ENCODE results near the gene VPS4A.

The VPS4A gene

GRCh38 chr16:69310653-69311532 is at the start of gene VPS4A:
Gene VPS4A, plus strand, starts transcription at chr16:69311350. Its CDS starts 162 bp downstream, at chr16:69311512.
- Histone ChIP-seq H3K4me3 (ENCODE audit: insufficient read length, low read depth) (peak within 1 kb of the TSS; percentile 89), H3K36me3 (ENCODE audit: insufficient read depth, insufficient read length, low read length) (peaks cover 30% of the 10 kb centered on the region), H3K9ac (ENCODE audit: insufficient read length, low read depth) (peak within 1 kb of the TSS; percentile 94), H3K4me1 (ENCODE audit: insufficient read depth, insufficient read length) (no peaks in the 10 kb centered on the region), H3K27me3 (ENCODE audit: insufficient read depth, insufficient read length) (no peaks in the 10 kb centered on the region), H3K9me3 (ENCODE audit: insufficient read depth, low read length) (no peaks in the 10 kb centered on the region)
- DNase-seq (ENCODE audit: low read depth, low spot score): peak; percentile 93
- TF ChIP-seq YY1 (IDR thresholded peaks at IDR 0.05; ENCODE audit: insufficient read depth, insufficient read length) (no peak), ZNF274 (IDR thresholded peaks at IDR 0.05; ENCODE audit: low read depth, low read length) (no peak), SUZ12 (IDR thresholded peaks at IDR 0.05; ENCODE audit: extremely low read depth, insufficient read depth, insufficient read length) (no peak)

- no peaks in the 10 kb centered on the region for H3K4me1 ChIP-seq (ENCODE audit: insufficient read depth, insufficient read length)
- H3K4me3 ChIP-seq (ENCODE audit: insufficient read length, low read depth): no peak overlapping the region
- no peaks in the 10 kb centered on the region for H3K27me3 ChIP-seq (ENCODE audit: insufficient read depth, insufficient read length)
- H3K9ac ChIP-seq (ENCODE audit: insufficient read length, low read depth): no peak overlapping the region
- no peak for TF ChIP-seq SUZ12 (IDR thresholded peaks at IDR 0.05; ENCODE audit: extremely low read depth, insufficient read depth, insufficient read length)
- no peaks in the 10 kb centered on the region for H3K9me3 ChIP-seq (ENCODE audit: insufficient read depth, low read length)
- no peak for DNase-seq (ENCODE audit: low read depth, low spot score)
- H3K36me3 ChIP-seq (ENCODE audit: insufficient read depth, insufficient read length, low read length): peaks cover 43% of the 10 kb centered on the region
Observed at GRCh38 chr16:69266334-69267063, 44.7 kb upstream of the VPS4A start.

DNA sequence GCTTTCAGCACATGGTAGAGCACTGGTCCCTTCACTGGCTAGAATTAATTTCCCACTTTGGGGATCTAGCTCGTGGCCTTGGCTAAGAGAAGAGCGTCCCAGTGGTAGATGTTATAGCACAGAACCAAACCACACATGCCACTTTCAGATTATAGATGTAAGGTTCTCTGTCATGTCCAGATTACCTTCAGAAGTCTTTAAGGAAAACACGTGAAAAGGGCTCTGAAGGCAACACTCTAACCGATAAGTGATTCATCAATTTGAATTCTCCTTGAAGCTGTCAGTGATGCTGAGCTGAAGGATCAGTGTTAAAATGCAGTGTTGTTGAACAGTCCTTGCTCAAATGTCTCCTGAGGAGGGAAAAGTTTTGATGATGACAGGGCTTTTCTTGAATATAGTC is 43.5 kb upstream of the VPS4A start:
- H3K36me3 ChIP-seq (ENCODE audit: insufficient read depth, insufficient read length, low read length): peaks cover 42% of the 10 kb centered on the region
- H3K9me3 ChIP-seq (ENCODE audit: insufficient read depth, low read length): no peaks in the 10 kb centered on the region
- no peak overlapping the region for H3K4me3 ChIP-seq (ENCODE audit: insufficient read length, low read depth)
- H3K9ac ChIP-seq (ENCODE audit: insufficient read length, low read depth): no peak overlapping the region
- H3K4me1 ChIP-seq (ENCODE audit: insufficient read depth, insufficient read length): no peaks in the 10 kb centered on the region
- no peak for DNase-seq (ENCODE audit: low read depth, low spot score)
- no peak for TF ChIP-seq YY1 (IDR thresholded peaks at IDR 0.05; ENCODE audit: insufficient read depth, insufficient read length)
- TF ChIP-seq ZNF274 (IDR thresholded peaks at IDR 0.05; ENCODE audit: low read depth, low read length): no peak
- no peak for TF ChIP-seq SUZ12 (IDR thresholded peaks at IDR 0.05; ENCODE audit: extremely low read depth, insufficient read depth, insufficient read length)
- H3K27me3 ChIP-seq (ENCODE audit: insufficient read depth, insufficient read length): no peaks in the 10 kb centered on the region

- no peak overlapping the region for H3K4me3 ChIP-seq (ENCODE audit: insufficient read length, low read depth)
- TF ChIP-seq ZNF274 (IDR thresholded peaks at IDR 0.05; ENCODE audit: low read depth, low read length): no peak
- no peak for TF ChIP-seq SUZ12 (IDR thresholded peaks at IDR 0.05; ENCODE audit: extremely low read depth, insufficient read depth, insufficient read length)
- no peak for TF ChIP-seq YY1 (IDR thresholded peaks at IDR 0.05; ENCODE audit: insufficient read depth, insufficient read length)
- H3K9me3 ChIP-seq (ENCODE audit: insufficient read depth, low read length): no peaks in the 10 kb centered on the region
- peaks cover 42% of the 10 kb centered on the region for H3K36me3 ChIP-seq (ENCODE audit: insufficient read depth, insufficient read length, low read length)
- no peaks in the 10 kb centered on the region for H3K4me1 ChIP-seq (ENCODE audit: insufficient read depth, insufficient read length)
- no peaks in the 10 kb centered on the region for H3K27me3 ChIP-seq (ENCODE audit: insufficient read depth, insufficient read length)
- no peak for DNase-seq (ENCODE audit: low read depth, low spot score)
- H3K9ac ChIP-seq (ENCODE audit: insufficient read length, low read depth): no peak overlapping the region
Observed at GRCh38 chr16:69270395-69270794, 40.8 kb upstream of the VPS4A start.

- peaks cover 42% of the 10 kb centered on the region for H3K36me3 ChIP-seq (ENCODE audit: insufficient read depth, insufficient read length, low read length)
- no peak overlapping the region for H3K9ac ChIP-seq (ENCODE audit: insufficient read length, low read depth)
- no peaks in the 10 kb centered on the region for H3K27me3 ChIP-seq (ENCODE audit: insufficient read depth, insufficient read length)
- H3K4me3 ChIP-seq (ENCODE audit: insufficient read length, low read depth): no peak overlapping the region
- no peak for TF ChIP-seq SUZ12 (IDR thresholded peaks at IDR 0.05; ENCODE audit: extremely low read depth, insufficient read depth, insufficient read length)
- no peak for TF ChIP-seq ZNF274 (IDR thresholded peaks at IDR 0.05; ENCODE audit: low read depth, low read length)
- no peak for TF ChIP-seq YY1 (IDR thresholded peaks at IDR 0.05; ENCODE audit: insufficient read depth, insufficient read length)
- H3K9me3 ChIP-seq (ENCODE audit: insufficient read depth, low read length): no peaks in the 10 kb centered on the region
- no peaks in the 10 kb centered on the region for H3K4me1 ChIP-seq (ENCODE audit: insufficient read depth, insufficient read length)
- DNase-seq (ENCODE audit: low read depth, low spot score): no peak
Observed at GRCh38 chr16:69270831-69271230, 40.3 kb upstream of the VPS4A start.

- no peaks in the 10 kb centered on the region for H3K9me3 ChIP-seq (ENCODE audit: insufficient read depth, low read length)
- no peaks in the 10 kb centered on the region for H3K4me1 ChIP-seq (ENCODE audit: insufficient read depth, insufficient read length)
- no peak overlapping the region for H3K9ac ChIP-seq (ENCODE audit: insufficient read length, low read depth)
- H3K27me3 ChIP-seq (ENCODE audit: insufficient read depth, insufficient read length): no peaks in the 10 kb centered on the region
- TF ChIP-seq ZNF274 (IDR thresholded peaks at IDR 0.05; ENCODE audit: low read depth, low read length) (no peak), YY1 (IDR thresholded peaks at IDR 0.05; ENCODE audit: insufficient read depth, insufficient read length) (no peak), SUZ12 (IDR thresholded peaks at IDR 0.05; ENCODE audit: extremely low read depth, insufficient read depth, insufficient read length) (no peak)
- no peak overlapping the region for H3K4me3 ChIP-seq (ENCODE audit: insufficient read length, low read depth)
- peaks cover 34% of the 10 kb centered on the region for H3K36me3 ChIP-seq (ENCODE audit: insufficient read depth, insufficient read length, low read length)
- DNase-seq (ENCODE audit: low read depth, low spot score): no peak
Observed at GRCh38 chr16:69273009-69273408, 38.1 kb upstream of the VPS4A start.

- DNase-seq (ENCODE audit: low read depth, low spot score): no peak
- Histone ChIP-seq H3K4me3 (ENCODE audit: insufficient read length, low read depth) (no peak overlapping the region), H3K9me3 (ENCODE audit: insufficient read depth, low read length) (no peaks in the 10 kb centered on the region), H3K36me3 (ENCODE audit: insufficient read depth, insufficient read length, low read length) (peaks cover 32% of the 10 kb centered on the region), H3K27me3 (ENCODE audit: insufficient read depth, insufficient read length) (no peaks in the 10 kb centered on the region), H3K9ac (ENCODE audit: insufficient read length, low read depth) (no peak overlapping the region), H3K4me1 (ENCODE audit: insufficient read depth, insufficient read length) (no peaks in the 10 kb centered on the region)
- TF ChIP-seq YY1 (IDR thresholded peaks at IDR 0.05; ENCODE audit: insufficient read depth, insufficient read length) (no peak), SUZ12 (IDR thresholded peaks at IDR 0.05; ENCODE audit: extremely low read depth, insufficient read depth, insufficient read length) (no peak), ZNF274 (IDR thresholded peaks at IDR 0.05; ENCODE audit: low read depth, low read length) (no peak)
Observed at GRCh38 chr16:69274699-69275235, 36.4 kb upstream of the VPS4A start.

All from NT2/D1 (cell line).